Activated naive CD4-positive, alpha-beta T cell treated with anti-CD3 and anti-CD28 coated beads, Interleukin-2, amount 10 ng/mL, durations not matched to agents 7 days and 5 days (primary cell): ENCODE measurements around the gene ANTKMT.

Experiments
- CTCF ChIA-PET: fragments of 350-600 bp; sonication (Branson Sonifier 250); formaldehyde crosslinking; loops from one replicate; lab custom pipeline; 2021; ENCODE audit warnings: antibody characterized with exemption; lab: Charles Lee
- DNase-seq: peaks from one replicate; pipeline ENCODE4 v3.0.0-alpha.2; 2020
- H3K27ac Mint-ChIP-seq: one replicate; pipeline ENCODE4 v1.8.0; 2021; ENCODE audit warnings: mild to moderate bottlenecking, moderate library complexity, mixed read lengths
- H3K27me3 Mint-ChIP-seq: one replicate; pipeline ENCODE4 v1.8.0; 2021; ENCODE audit warnings: mild to moderate bottlenecking, mixed read lengths
- H3K36me3 Mint-ChIP-seq: one replicate; pipeline ENCODE4 v1.8.0; 2021; ENCODE audit warnings: mixed read lengths
- H3K4me1 Mint-ChIP-seq: one replicate; pipeline ENCODE4 v1.8.0; 2021; ENCODE audit warnings: mixed read lengths
- H3K4me3 Mint-ChIP-seq: one replicate; pipeline ENCODE4 v1.8.0; 2021; ENCODE audit warnings: mild to moderate bottlenecking, moderate library complexity, mixed read lengths
- H3K9me3 Mint-ChIP-seq: one replicate; pipeline ENCODE4 v1.8.0; 2021; ENCODE audit warnings: mixed read lengths

ANTKMT gene

DNA sequence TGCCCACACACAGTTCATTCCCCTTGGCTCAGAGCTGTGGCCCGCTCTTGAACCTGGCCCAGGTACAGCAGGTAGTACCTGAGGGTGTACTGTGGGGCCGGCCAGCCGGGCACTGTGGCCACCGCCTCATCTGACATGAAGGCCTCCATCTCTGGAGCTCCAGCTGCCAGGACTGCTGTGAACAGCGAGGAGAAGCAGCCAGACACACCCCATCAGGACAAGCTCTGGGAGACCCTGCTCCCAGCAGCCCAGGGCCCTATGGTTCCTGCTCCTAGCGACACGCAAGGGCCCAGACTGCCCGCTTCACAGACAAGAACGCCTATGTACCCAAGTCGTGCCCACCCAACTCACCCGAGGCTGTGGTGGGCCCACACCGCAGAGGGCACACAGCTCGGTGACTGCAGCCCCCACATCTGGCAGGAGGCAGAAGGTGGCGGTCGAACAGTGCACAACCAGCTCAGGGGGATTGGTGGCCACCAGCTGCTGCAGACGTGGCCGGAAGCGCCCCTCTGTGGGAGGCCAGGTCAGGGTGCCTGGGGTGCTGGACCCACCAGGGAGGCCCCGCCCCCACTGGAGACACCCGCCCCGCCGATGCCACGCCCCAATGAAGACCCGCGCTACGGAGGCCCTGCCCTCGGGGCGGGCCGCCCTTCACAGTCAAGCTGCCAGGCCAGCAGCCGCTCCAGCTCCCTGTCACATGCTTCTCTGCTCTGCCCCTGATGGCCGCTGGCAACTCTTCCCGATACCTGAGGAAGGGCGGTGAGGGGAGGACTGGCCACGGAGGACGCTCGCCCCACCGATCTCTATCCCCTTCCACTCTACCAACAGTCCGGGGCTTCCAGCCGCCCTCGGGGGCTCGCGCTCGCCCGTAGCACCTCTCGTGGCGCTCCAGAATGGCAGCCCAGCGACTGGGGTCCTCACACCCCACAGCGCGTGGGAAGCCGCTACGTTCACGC lies 41.8 kb upstream of the ANTKMT start:
- peak; percentile 70 for DNase-seq
- peaks cover 33% of the 10 kb centered on the region for H3K27me3 Mint-ChIP-seq
- H3K36me3 Mint-ChIP-seq, result peaks cover 15% of the 10 kb centered on the region
- CTCF ChIA-PET, result no interaction called here
- peak overlapping the region; percentile 71 for H3K4me3 Mint-ChIP-seq
- peaks cover 35% of the 10 kb centered on the region for H3K4me1 Mint-ChIP-seq
- H3K9me3 Mint-ChIP-seq, result no peaks in the 10 kb centered on the region
- H3K27ac Mint-ChIP-seq, result peak overlapping the region; percentile 42

DNA sequence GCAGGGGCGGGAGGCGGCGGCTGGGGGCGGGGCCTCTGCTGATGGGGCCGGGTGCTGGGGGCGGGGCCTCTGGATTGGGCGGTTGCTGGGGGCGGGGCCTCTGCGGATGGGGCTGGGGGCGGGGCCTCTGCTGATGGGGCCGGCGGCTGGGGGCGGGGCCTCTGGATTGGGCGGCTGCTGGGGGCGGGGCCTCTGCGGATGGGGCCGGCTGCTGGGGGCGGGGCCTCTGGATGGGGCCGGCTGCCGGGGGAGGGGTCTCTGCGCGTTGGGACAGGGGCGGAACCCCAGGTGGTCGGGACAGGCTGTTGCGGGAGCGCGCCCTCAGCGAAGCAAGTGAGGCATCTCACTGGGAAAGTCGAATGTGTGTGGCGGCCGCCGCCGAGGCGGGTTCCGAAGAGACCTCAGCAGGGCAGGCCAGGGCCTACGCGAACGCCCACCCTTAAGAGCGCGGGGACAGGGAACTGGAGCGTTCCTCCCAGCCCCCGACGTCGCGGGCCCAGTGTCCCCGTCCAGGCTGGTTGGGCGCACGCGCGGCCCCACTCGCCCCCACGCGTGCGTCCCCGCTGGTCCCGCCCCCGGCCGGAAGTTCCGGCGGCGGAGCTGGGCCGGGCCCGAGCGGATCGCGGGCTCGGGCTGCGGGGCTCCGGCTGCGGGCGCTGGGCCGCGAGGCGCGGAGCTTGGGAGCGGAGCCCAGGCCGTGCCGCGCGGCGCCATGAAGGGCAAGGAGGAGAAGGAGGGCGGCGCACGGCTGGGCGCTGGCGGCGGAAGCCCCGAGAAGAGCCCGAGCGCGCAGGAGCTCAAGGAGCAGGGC lies 40.9 kb upstream of the ANTKMT start, which contains the start of gene STUB1:
TSS of gene STUB1 (plus strand) at position 597 of the 811 bp plus-strand sequence. CDS start at position 713, 116 bp downstream.
- H3K36me3 Mint-ChIP-seq, result peaks cover 15% of the 10 kb centered on the region
- H3K27me3 Mint-ChIP-seq, result peaks cover 29% of the 10 kb centered on the region
- H3K4me1 Mint-ChIP-seq, result peaks cover 38% of the 10 kb centered on the region
- H3K4me3 Mint-ChIP-seq, result peak within 1 kb of the TSS; percentile 81
- peak within 1 kb of the TSS; percentile 88 for H3K27ac Mint-ChIP-seq
- CTCF ChIA-PET, result interaction anchor here (0.9 to 1.7 kb wide), 2 partner anchors 12 to 32 kb away, joined by 3 to 6 read pairs; partner anchors contain the start of gene RHOT2
- no peaks in the 10 kb centered on the region for H3K9me3 Mint-ChIP-seq
- peak; percentile 95 for DNase-seq

DNA sequence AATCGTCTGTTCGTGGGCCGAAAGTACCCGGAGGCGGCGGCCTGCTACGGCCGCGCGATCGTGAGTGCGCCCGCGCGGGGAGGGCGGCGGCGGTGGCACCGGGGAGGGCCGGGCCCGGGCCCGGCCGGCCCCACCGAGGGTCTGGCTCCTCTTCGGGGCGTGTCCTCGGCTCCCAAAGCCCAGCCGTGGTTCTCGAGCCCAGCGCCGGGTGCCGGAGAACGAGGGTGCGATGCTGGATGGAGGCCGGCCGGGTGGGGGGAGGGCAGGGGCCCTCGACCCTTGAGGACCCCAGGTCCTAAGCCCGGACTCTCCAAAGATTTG lies 40.4 kb upstream of the ANTKMT start:
- Mint-ChIP-seq H3K27me3 (peaks cover 23% of the 10 kb centered on the region), H3K27ac (peak overlapping the region; percentile 68), H3K9me3 (no peaks in the 10 kb centered on the region), H3K4me1 (peaks cover 38% of the 10 kb centered on the region), H3K36me3 (peaks cover 16% of the 10 kb centered on the region), H3K4me3 (peak overlapping the region; percentile 81)
- DNase-seq, result no peak
- CTCF ChIA-PET, result interaction anchor here (0.9 to 1.7 kb wide), 2 partner anchors 13 to 33 kb away, joined by 3 to 6 read pairs; partner anchors contain the start of gene RHOT2

DNA sequence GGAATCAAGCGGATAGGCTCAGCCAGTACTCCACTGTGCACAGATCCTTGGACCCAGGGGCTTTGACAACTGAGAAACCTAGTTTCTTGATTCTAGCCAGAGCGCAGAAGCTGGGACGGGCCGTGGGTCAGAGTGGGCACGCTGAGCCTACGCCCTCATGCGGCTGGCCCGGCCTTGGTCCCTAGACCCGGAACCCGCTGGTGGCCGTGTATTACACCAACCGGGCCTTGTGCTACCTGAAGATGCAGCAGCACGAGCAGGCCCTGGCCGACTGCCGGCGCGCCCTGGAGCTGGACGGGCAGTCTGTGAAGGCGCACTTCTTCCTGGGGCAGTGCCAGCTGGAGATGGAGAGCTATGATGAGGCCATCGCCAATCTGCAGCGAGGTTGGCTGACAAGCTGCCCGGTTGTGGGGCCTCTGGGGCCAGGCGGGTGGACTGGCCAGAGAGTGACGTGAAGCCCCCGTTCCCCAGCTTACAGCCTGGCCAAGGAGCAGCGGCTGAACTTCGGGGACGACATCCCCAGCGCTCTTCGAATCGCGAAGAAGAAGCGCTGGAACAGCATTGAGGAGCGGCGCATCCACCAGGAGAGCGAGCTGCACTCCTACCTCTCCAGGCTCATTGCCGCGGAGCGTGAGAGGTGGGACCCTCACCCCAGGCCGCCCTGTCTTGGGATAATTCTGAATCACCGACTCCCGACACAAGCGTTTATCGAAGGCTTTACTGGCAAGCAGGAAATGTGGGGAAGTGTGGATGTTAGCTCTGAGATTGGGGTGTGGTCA lies 39.8 kb upstream of the ANTKMT start:
- CTCF ChIA-PET, result interaction anchor here (1.7 kb wide), 1 partner anchor 13 kb away, joined by 6 read pairs; the partner anchor contains the start of gene RHOT2
- Mint-ChIP-seq H3K9me3 (no peaks in the 10 kb centered on the region), H3K36me3 (peaks cover 17% of the 10 kb centered on the region), H3K27me3 (peaks cover 17% of the 10 kb centered on the region), H3K4me1 (peaks cover 42% of the 10 kb centered on the region), H3K27ac (peak overlapping the region; percentile 68), H3K4me3 (peak overlapping the region; percentile 81)
- no peak for DNase-seq

DNA sequence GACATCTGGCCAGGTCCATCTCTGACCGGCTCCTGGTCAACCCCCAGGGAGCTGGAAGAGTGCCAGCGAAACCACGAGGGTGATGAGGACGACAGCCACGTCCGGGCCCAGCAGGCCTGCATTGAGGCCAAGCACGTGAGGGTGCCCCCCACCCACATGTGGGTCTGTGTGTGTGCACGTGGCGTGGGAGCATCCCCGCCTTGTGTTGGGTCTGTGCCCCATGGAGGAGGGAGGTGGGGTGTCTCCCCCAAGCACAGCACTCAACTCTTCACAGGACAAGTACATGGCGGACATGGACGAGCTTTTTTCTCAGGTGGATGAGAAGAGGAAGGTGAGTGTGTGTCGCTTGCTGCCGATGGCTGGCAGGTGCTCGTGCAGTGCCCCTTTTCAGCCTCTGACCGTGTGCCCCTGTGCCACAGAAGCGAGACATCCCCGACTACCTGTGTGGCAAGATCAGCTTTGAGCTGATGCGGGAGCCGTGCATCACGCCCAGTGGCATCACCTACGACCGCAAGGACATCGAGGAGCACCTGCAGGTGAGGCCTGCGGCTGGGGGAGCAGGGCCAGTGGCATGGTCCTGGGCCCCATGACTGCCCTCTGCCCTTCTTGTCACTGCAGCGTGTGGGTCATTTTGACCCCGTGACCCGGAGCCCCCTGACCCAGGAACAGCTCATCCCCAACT lies 39.1 kb upstream of the ANTKMT start:
- H3K4me3 Mint-ChIP-seq, result peak overlapping the region; percentile 81
- CTCF ChIA-PET, result interaction anchor here (1.7 kb wide), 1 partner anchor 14 kb away, joined by 6 read pairs; the partner anchor contains the start of gene RHOT2
- H3K36me3 Mint-ChIP-seq, result peaks cover 21% of the 10 kb centered on the region
- H3K4me1 Mint-ChIP-seq, result peaks cover 38% of the 10 kb centered on the region
- no peak for DNase-seq
- no peak overlapping the region for H3K27ac Mint-ChIP-seq
- no peaks in the 10 kb centered on the region for H3K9me3 Mint-ChIP-seq
- H3K27me3 Mint-ChIP-seq, result peaks cover 10% of the 10 kb centered on the region

DNA sequence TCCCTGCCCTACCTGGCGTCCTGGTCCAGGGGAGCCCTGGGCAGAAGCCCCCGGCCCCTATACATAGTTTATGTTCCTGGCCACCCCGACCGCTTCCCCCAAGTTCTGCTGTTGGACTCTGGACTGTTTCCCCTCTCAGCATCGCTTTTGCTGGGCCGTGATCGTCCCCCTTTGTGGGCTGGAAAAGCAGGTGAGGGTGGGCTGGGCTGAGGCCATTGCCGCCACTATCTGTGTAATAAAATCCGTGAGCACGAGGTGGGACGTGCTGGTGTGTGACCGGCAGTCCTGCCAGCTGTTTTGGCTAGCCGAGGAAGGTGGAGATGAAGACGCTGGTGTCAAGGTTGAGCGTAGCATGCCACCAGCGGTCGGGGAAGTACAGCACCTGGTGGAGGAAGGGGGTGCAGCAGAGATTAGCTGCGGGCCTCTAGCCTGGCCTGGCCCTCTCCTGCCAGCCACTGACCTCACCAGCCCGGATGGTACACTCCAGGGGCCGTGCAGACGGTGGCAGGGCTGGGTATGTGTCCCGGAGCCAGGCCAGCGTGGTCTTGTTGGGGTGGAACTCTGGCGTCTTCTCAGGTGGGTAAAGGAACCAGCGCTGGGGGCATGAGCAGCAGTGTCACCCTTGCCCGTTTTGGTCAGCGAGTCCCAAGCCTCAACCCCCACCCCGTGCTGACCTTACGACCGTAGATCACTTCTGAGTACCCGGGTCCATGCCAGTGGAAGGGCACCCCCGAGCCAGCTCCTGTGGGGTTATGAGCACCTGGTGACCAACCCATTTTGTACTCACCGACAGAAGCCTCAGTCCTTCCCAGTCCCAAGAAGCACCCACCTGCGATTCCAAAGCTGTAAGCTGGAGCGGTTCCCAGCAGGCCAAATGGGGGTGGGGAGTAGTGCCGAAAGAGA lies 38.2 kb upstream of the ANTKMT start:
- Mint-ChIP-seq H3K9me3 (no peaks in the 10 kb centered on the region), H3K27ac (peak overlapping the region; percentile 67), H3K4me1 (peaks cover 36% of the 10 kb centered on the region), H3K4me3 (peak overlapping the region; percentile 74), H3K36me3 (peaks cover 22% of the 10 kb centered on the region), H3K27me3 (peaks cover 4% of the 10 kb centered on the region)
- CTCF ChIA-PET, result no interaction called here
- no peak for DNase-seq

DNA sequence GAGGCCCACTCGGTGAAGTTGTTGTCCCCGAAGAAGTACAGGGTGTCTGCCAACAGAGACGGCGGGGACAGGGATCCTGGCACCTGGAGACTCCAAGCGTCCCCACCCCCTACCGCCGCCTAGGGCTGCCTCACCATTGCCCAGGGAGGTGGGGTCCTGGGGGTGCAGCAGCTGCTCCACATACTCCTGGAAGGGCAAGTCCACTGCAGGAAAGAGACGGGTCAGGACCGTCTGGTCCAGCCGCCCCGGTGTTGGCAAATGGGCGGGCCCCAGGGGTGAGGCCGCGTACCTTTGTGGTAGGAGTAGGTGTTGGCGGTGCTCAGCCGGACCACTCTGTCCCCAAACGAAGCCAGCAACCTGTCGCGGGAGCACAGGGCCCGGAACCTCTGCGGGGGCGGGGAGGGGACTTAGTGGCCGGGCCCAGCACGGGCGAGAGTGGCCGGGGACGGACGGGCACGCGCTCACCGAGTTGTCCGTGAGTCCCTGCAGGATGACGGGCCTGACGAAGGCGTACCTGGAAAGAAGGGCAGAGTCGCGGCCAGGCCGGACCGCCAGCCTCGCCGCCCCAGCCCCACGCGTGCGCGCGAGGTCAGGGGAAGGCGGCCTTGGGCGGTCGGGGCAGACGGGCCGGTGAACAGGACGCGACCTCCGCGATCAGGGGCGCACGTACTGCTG lies 37.4 kb upstream of the ANTKMT start:
- Mint-ChIP-seq H3K4me3 (peak overlapping the region; percentile 74), H3K27ac (peak overlapping the region; percentile 67), H3K27me3 (peaks cover 4% of the 10 kb centered on the region), H3K4me1 (peaks cover 36% of the 10 kb centered on the region), H3K9me3 (no peaks in the 10 kb centered on the region), H3K36me3 (peaks cover 22% of the 10 kb centered on the region)
- DNase-seq, result no peak
- CTCF ChIA-PET, result no interaction called here

DNA sequence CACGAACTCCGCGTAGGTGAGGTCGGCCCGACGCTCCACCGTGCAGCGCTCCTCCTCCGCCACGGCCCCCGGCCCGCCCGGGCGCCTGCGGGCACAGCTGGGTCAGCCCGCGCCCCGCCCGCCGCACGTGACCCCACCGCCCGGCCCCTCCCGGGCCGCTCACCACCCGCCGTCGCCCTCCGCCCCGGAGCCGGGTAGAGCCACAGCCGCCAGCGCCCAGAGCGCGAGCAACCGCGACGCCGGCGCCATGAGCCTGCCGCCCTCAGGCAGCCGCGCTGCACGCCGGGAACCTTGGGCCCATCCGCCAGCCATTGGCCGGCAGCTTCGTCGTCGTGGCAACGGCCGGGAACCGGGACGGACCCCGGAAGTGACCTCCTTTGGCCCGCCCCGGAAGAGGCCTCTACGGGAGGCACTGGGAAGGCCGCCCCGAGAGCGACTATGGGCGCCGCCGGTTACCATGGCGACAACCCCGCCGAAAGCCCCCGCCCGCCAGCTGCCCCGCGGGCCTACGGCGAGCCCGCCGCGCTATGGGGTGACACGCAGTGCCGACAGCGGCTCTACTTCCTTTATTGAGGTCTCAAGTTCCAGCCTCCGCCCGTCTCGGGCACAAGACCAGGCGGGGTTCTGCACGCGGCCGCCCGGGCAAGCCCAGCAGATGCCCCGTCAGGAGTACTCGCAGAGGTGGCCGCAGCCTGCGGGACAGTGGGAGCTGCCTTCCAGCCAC lies 36.7 kb upstream of the ANTKMT start, which contains the start of gene JMJD8:
TSS of gene JMJD8 (minus strand) at position 264 of the 724 bp plus-strand sequence. CDS start at position 249, 15 bp downstream.
- peaks cover 38% of the 10 kb centered on the region for H3K4me1 Mint-ChIP-seq
- peak; percentile 98 for DNase-seq
- CTCF ChIA-PET, result no interaction called here
- H3K36me3 Mint-ChIP-seq, result peaks cover 22% of the 10 kb centered on the region
- no peaks in the 10 kb centered on the region for H3K27me3 Mint-ChIP-seq
- H3K4me3 Mint-ChIP-seq, result peak within 1 kb of the TSS; percentile 74
- H3K27ac Mint-ChIP-seq, result peak within 1 kb of the TSS; percentile 68
- no peaks in the 10 kb centered on the region for H3K9me3 Mint-ChIP-seq

DNA sequence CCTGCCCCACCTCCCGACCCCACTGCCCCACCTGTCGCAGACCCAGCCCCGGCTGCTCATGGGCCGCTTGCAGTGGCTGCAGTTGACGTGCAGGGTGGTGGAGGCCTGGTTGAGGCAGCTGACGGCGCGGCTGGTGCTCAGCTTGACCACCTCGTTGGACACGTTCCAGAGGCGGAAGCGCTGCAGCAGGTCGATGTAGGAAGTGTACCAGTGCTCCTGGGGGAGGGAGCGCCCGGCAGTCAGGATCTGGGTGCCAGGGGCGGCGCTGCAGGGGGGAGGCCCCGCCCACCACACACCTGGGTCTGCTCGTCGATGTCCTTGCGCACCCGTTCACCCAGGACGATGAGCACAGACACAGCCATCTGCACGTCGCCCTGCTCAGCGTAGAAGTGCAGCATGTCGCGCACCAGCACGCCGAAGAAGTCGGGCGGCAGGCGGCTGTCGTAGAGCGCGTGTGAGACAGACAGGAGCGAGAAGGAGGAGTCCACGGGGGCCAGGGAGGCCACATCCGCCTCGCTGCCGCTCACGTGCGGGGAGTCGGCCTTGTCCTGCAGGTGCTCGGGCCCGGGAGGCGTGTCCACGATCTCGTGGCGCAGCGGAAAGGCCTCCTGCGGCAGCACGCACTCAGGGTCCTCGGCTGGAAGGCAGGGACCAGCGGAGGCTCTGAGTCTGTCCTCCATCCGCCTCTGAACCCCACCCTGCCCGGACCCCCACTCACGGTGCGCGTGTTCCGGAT lies 35.8 kb upstream of the ANTKMT start:
- Mint-ChIP-seq H3K4me1 (peaks cover 40% of the 10 kb centered on the region), H3K9me3 (no peaks in the 10 kb centered on the region), H3K27me3 (no peaks in the 10 kb centered on the region), H3K4me3 (no peak overlapping the region), H3K36me3 (peaks cover 22% of the 10 kb centered on the region), H3K27ac (peak overlapping the region; percentile 33)
- CTCF ChIA-PET, result no interaction called here
- DNase-seq, result no peak

DNA sequence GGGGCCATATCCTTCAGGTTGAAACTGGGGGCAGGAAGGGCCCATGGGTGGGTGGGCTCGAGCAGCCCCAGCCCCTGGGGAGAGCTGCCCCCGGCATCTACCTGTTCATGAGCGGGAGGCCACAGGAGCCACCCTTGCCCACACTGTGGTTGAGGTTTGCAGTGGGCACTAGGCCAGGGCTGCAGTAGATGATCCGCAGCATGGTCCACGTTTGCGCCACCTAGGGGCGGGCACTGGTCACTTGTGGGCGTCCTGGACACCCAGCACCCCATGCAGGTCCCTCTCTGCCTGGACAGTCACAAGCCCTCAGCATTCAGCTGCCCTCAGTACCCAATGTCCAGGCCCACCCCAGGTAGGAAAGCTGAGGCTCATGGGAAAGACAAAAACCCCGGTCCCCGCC lies 35.0 kb upstream of the ANTKMT start:
- no peaks in the 10 kb centered on the region for H3K27me3 Mint-ChIP-seq
- H3K4me1 Mint-ChIP-seq, result peaks cover 45% of the 10 kb centered on the region
- H3K27ac Mint-ChIP-seq, result peak overlapping the region; percentile 28
- H3K9me3 Mint-ChIP-seq, result no peaks in the 10 kb centered on the region
- no peak for DNase-seq
- H3K36me3 Mint-ChIP-seq, result peaks cover 21% of the 10 kb centered on the region
- CTCF ChIA-PET, result no interaction called here
- peak overlapping the region; percentile 21 for H3K4me3 Mint-ChIP-seq
